ENCODE results near the gene HEG1.

DNA sequence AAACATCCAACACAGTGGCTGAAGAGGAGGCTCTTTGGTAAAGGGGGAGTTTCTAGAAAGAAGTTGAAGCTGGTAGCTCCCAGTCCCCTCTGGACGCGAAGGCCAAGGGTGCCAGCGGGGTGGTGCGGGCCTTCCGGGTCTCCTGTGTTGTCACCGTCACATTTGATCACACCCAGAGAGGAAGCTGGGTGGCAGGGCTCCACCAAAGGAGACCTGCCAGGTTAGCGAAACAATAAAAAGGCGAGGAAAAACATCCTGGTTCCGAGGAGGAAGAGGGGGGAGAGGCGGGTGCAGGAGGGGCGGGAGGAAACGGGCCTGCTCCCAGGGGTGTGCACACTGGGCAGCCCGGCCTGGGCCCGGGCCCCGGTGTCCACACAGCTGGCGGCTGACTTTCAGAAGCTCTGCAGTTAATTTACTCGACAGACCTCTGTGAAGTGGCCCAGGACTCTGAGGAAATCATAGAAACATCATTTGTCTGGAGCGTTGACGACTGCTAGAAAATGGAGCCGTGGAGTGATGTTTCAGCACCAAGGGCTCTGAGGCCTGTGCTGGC is 12.1 kb downstream of the HEG1 start:
- no peak for TF ChIP-seq POLR2A (IDR thresholded peaks at IDR 0.05; ENCODE audit: extremely low read depth, insufficient read length)
- no peak for TF ChIP-seq MAX (IDR thresholded peaks at IDR 0.05; ENCODE audit: low read depth, low read length)

Data from NB4 (cell line).